BE2C (cell line): ENCODE measurements around the gene GPC5.

Experiments
- DNase-seq: peaks from one replicate; pipeline ENCODE4 v3.0.0-alpha.2; 2020
- H3K27me3 ChIP-seq: fragments of 250-450 bp; sonication (Bioruptor Pico); 2 replicates; pipeline ENCODE4 v1.5.1; 2020; ENCODE audit warnings: mild to moderate bottlenecking
- H3K36me3 ChIP-seq: fragments of 250-450 bp; sonication (Bioruptor Pico); 2 replicates; pipeline ENCODE4 v1.5.1; 2020; ENCODE audit warnings: mild to moderate bottlenecking
- H3K4me1 ChIP-seq: fragments of 250-450 bp; sonication (Bioruptor Pico); 2 replicates; pipeline ENCODE4 v1.5.1; 2020
- H3K4me3 ChIP-seq: 2 replicates; pipeline ENCODE4 v1.5.1; 2011; ENCODE audit warnings: low read depth, low read length
- H3K9me3 ChIP-seq: fragments of 250-450 bp; sonication (Bioruptor Pico); 2 replicates; pipeline ENCODE4 v1.5.1; 2020
- CTCF ChIP-seq: IDR thresholded peaks from 2 replicates; pipeline ENCODE4 v1.5.1; 2012; ENCODE audit warnings: mild to moderate bottlenecking, low read depth, low read length

Gene GPC5

GRCh38 chr13:91767651-91768050 is 369.2 kb downstream of the GPC5 start:
- H3K4me1 ChIP-seq: no peaks in the 10 kb centered on the region
- H3K27me3 ChIP-seq: no peaks in the 10 kb centered on the region
- no peak for TF ChIP-seq CTCF
- no peaks in the 10 kb centered on the region for H3K36me3 ChIP-seq
- H3K9me3 ChIP-seq: no peaks in the 10 kb centered on the region
- no peak overlapping the region for H3K4me3 ChIP-seq
- DNase-seq: no peak

GRCh38 chr13:91768746-91769145 is 370.3 kb downstream of the GPC5 start:
- no peaks in the 10 kb centered on the region for H3K36me3 ChIP-seq
- DNase-seq: no peak

GRCh38 chr13:91771229-91771628 is 372.8 kb downstream of the GPC5 start:
- TF ChIP-seq CTCF: no peak
- H3K4me1 ChIP-seq: peaks cover under 1% of the 10 kb centered on the region; the same call in 1 of the 2 replicates
- no peaks in the 10 kb centered on the region for H3K9me3 ChIP-seq
- no peak overlapping the region for H3K4me3 ChIP-seq
- H3K36me3 ChIP-seq: no peaks in the 10 kb centered on the region
- H3K27me3 ChIP-seq: no peaks in the 10 kb centered on the region
- no peak for DNase-seq

More at GRCh38 chr13:91768746-91769145, 370.3 kb downstream of the GPC5 start:
- H3K4me3 ChIP-seq: no peak overlapping the region
- H3K9me3 ChIP-seq: no peaks in the 10 kb centered on the region
- H3K4me1 ChIP-seq: no peaks in the 10 kb centered on the region
- TF ChIP-seq CTCF: no peak
- no peaks in the 10 kb centered on the region for H3K27me3 ChIP-seq

GRCh38 chr13:91773591-91774227 is 375.3 kb downstream of the GPC5 start:
- TF ChIP-seq CTCF: no peak
- Histone ChIP-seq H3K27me3 (no peaks in the 10 kb centered on the region), H3K4me3 (no peak overlapping the region), H3K9me3 (no peaks in the 10 kb centered on the region), H3K4me1 (peaks cover 5% of the 10 kb centered on the region; the same call in 1 of the 2 replicates), H3K36me3 (no peaks in the 10 kb centered on the region)
- no peak for DNase-seq

GRCh38 chr13:91774397-91774796 is 376.0 kb downstream of the GPC5 start:
- H3K4me1 ChIP-seq: peaks cover 5% of the 10 kb centered on the region; the same call in 1 of the 2 replicates
- H3K36me3 ChIP-seq: no peaks in the 10 kb centered on the region
- H3K27me3 ChIP-seq: no peaks in the 10 kb centered on the region
- H3K4me3 ChIP-seq: no peak overlapping the region
- no peak for DNase-seq
- H3K9me3 ChIP-seq: no peaks in the 10 kb centered on the region
- no peak for TF ChIP-seq CTCF

GRCh38 chr13:91776611-91777193 is 378.3 kb downstream of the GPC5 start:
- no peak for DNase-seq
- Histone ChIP-seq H3K27me3 (no peaks in the 10 kb centered on the region), H3K4me1 (peaks cover 5% of the 10 kb centered on the region; the same call in 1 of the 2 replicates), H3K36me3 (no peaks in the 10 kb centered on the region), H3K9me3 (no peaks in the 10 kb centered on the region), H3K4me3 (no peak overlapping the region)
- TF ChIP-seq CTCF: no peak
